Gastrocnemius medialis (tissue), 4 donors: ENCODE data around the gene LMO7. TPM values are rescaled to one million over a fixed set of nuclear protein-coding genes. Genes with fewer than 3 reads are reported as not detected.
"Not testable (repeated sequence)": the region's sequence is repeated elsewhere in the genome, so short reads cannot be mapped to it uniquely, and the experiment has no call there.

Experiments used
- ATAC-seq, 2 donors: fragments of 150-250 bp; one replicate each; pipeline ENCODE4 v1.9.1; 2016
- DNase-seq, 2 donors: peaks; one replicate each; pipeline ENCODE4 v3.0.0-alpha.2; 2019
- H3K27ac ChIP-seq, 4 donors: fragments of 200-600 bp; sonication (generic); 1 replicate in 1 of 4; 2 replicates in 3 of 4; pipeline ENCODE4 v1.5.1; 2016 to 2018; ENCODE audit warnings: mild to moderate bottlenecking in 2 of 4, moderate library complexity in 1 of 4
- H3K27me3 ChIP-seq, 3 donors: fragments of 200-600 bp; sonication (generic) in 2 of 3; 1 replicate in 1 of 3; 2 replicates in 2 of 3; pipeline versions ENCODE4 v1.5.1 to v1.6.0; 2016 to 2019; ENCODE audit warnings: mild to moderate bottlenecking in 1 of 3, moderate library complexity in 1 of 3
- H3K36me3 ChIP-seq, 2 donors: fragments of 200-600 bp; sonication (generic) in 1 of 2; one replicate each; pipeline ENCODE4 v1.5.1; 2017 to 2018
- H3K4me1 ChIP-seq, 2 donors: fragments of 200-600 bp; sonication (generic) in 1 of 2; one replicate each; pipeline ENCODE4 v1.5.1; 2016 to 2017; ENCODE audit warnings: mild to moderate bottlenecking in 2 of 2
- H3K4me3 ChIP-seq, 4 donors: fragments of 200-600 bp; sonication (generic) in 3 of 4; 1 replicate in 1 of 4; 2 replicates in 3 of 4; pipeline ENCODE4 v1.5.1; 2016 to 2019; ENCODE audit warnings: mild to moderate bottlenecking in 2 of 4
- H3K9me3 ChIP-seq, 3 donors: fragments of 200-600 bp; sonication (generic) in 2 of 3; 1 replicate in 1 of 3; 2 replicates in 2 of 3; pipeline ENCODE4 v1.5.1; 2016 to 2019
- POLR2A ChIP-seq, 2 donors: fragments of 450-650 bp; IDR thresholded peaks; one replicate each; pipeline ENCODE4 v1.6.1; 2017; ENCODE audit warnings: antibody characterized with exemption in 2 of 2, mild to moderate bottlenecking in 2 of 2, moderate library complexity in 2 of 2
- in situ Hi-C, 4 donors: fragments of 200-750 bp; cut with MboI; loops; one replicate each; pipeline versions ENCODE4 v1.15.0 to v1.8.0; 2017; ENCODE audit warnings: low sequenced_read_pairs in 4 of 4
- intact Hi-C: fragments of 100-400 bp; cut with DNase I; formaldehyde crosslinking; loops from one replicate; pipeline ENCODE4 v1.15.1; 2023; ENCODE audit warnings: low total_unique reads
- total RNA-seq, 4 donors: library from RNA; depleted of rRNA; stranded (reverse); fragments of >200 nt; gene quantifications; one replicate each; pipeline versions ENCODE4 v1.1.0 to v1.2.3, GENCODE V29; 2016
- TF ChIP-seq, protein P1 (sequence below), 5 experiments: fragments of 450-650 bp in 3 of 5; fragments of 200-600 bp in 2 of 5; sonication (generic) in 2 of 5; IDR thresholded peaks in 4 of 5; conservative IDR thresholded peaks in 1 of 5; 1 replicate in 4 of 5; 2 replicates in 1 of 5; pipeline ENCODE4 v1.5.1; 2016 to 2019; ENCODE audit warnings: antibody characterized with exemption in 5 of 5, mild to moderate bottlenecking in 3 of 5, moderate library complexity in 3 of 5

LMO7 gene
- total RNA-seq, 4 donors from 2014 or later = 68.3 to 134 (median 95.9) TPM

DNA sequence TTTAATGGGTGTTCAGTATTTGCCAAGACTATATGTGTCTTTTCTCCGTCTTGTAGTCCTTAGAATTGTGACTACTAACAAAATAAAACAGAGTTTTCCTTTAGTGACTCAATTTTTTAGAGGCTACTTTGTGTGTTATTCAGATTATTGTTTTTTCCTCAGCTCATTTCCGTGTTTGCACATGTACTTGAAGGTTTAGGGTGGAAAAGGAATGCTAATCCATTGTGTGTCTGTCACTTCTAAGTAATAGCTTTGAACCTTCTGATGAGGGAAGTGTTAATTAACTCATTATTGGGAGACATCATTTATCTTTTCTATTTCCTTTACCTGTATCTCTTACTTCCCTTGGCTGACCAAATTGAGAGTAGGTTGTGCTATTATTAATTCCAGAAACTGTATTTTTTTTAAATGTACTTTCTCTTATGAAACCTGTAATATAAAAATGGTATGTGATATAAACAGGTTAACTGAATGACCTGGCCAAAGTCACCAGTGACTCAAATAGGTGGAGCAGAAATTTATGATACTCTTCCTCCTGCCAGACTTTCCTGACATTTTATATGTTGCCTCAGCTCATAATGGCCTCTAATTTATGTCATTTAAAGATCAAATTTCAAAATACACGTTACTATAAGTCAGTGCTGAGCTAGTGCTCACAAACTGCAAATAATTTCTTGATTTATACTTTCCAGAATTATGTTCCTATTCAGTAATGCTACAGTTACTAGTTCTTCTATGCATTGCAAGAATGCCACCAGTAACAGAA, 88.8 kb downstream of the LMO7 start:
- ATAC-seq (no peak), DNase-seq (no peak)
- no peaks in the 10 kb centered on the region for H3K9me3 ChIP-seq
- H3K4me3 ChIP-seq = no peak overlapping the region
- H3K36me3 ChIP-seq = no peaks in the 10 kb centered on the region
- intact Hi-C loops (no loop called here), in situ Hi-C loops (loop anchor here in 1 of 4 donors (25.0 kb wide), 1 partner anchor 112 kb away; no protein-coding TSS in a partner anchor)
- H3K27me3 ChIP-seq = no peaks in the 10 kb centered on the region
- no peak for TF ChIP-seq POLR2A (IDR thresholded peaks at IDR 0.05)
- TF ChIP-seq, protein P1, sequence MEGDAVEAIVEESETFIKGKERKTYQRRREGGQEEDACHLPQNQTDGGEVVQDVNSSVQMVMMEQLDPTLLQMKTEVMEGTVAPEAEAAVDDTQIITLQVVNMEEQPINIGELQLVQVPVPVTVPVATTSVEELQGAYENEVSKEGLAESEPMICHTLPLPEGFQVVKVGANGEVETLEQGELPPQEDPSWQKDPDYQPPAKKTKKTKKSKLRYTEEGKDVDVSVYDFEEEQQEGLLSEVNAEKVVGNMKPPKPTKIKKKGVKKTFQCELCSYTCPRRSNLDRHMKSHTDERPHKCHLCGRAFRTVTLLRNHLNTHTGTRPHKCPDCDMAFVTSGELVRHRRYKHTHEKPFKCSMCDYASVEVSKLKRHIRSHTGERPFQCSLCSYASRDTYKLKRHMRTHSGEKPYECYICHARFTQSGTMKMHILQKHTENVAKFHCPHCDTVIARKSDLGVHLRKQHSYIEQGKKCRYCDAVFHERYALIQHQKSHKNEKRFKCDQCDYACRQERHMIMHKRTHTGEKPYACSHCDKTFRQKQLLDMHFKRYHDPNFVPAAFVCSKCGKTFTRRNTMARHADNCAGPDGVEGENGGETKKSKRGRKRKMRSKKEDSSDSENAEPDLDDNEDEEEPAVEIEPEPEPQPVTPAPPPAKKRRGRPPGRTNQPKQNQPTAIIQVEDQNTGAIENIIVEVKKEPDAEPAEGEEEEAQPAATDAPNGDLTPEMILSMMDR (IDR thresholded peaks at IDR 0.05 in 4 of 5, conservative IDR thresholded peaks at IDR 0.05 in 1 of 5) = no peak
- H3K4me1 ChIP-seq = peaks cover 0 to 15% of the 10 kb centered on the region in 2 donors
- H3K27ac ChIP-seq = no peak overlapping the region

DNA sequence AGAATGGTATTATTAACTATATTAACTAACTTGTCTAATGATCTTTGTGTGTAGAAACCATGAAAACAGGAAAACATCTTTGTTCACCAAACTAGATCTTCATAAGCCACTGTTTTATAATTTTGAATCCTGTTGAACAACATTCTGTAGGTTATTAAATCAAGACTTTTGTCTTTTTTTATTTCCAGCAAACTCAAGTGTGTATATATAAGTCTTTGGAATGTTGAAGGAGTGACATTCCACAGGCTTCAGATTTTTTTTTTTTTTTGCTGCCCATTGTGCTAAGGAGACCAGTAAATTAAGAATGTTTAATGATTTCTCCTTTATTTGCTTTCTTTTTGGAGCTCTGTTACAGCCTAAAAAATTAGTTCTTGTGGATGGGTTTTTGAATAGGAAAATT, 89.6 kb downstream of the LMO7 start:
- ATAC-seq (no peak), DNase-seq (no peak)
- intact Hi-C loops (no loop called here), in situ Hi-C loops (no loop called here)
- peaks cover 0 to 15% of the 10 kb centered on the region in 2 donors for H3K4me1 ChIP-seq
- no peak overlapping the region for H3K4me3 ChIP-seq
- H3K27ac ChIP-seq = no peak overlapping the region
- H3K9me3 ChIP-seq = no peaks in the 10 kb centered on the region
- no peaks in the 10 kb centered on the region for H3K27me3 ChIP-seq
- H3K36me3 ChIP-seq = no peaks in the 10 kb centered on the region
- no peak for TF ChIP-seq POLR2A (IDR thresholded peaks at IDR 0.05)
- TF ChIP-seq, protein P1 (IDR thresholded peaks at IDR 0.05 in 4 of 5, conservative IDR thresholded peaks at IDR 0.05 in 1 of 5) = no peak

DNA sequence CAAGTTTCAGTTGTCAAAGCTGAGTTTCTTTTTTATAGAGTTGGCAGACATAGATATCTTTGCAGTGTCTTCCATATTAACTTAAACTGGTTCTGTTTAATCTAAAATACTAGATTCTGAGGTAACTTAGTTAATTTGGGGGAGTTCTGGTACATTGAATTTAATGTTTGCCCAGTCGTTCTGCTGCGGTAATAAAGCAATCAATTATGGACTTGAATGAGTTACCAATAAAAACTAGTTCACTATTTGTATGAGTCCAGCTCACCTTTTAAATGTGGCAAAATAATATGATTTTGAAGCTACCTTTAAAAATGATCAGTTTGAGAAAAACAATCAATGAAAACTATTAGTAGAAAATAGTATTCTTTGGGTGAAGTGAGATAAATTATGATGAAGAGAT, 90.2 kb downstream of the LMO7 start:
- intact Hi-C loops = no loop called here
- no peak for ATAC-seq
- TF ChIP-seq POLR2A (IDR thresholded peaks at IDR 0.05) = no peak
- TF ChIP-seq, protein P1 (IDR thresholded peaks at IDR 0.05 in 4 of 5, conservative IDR thresholded peaks at IDR 0.05 in 1 of 5) = no peak

DNA sequence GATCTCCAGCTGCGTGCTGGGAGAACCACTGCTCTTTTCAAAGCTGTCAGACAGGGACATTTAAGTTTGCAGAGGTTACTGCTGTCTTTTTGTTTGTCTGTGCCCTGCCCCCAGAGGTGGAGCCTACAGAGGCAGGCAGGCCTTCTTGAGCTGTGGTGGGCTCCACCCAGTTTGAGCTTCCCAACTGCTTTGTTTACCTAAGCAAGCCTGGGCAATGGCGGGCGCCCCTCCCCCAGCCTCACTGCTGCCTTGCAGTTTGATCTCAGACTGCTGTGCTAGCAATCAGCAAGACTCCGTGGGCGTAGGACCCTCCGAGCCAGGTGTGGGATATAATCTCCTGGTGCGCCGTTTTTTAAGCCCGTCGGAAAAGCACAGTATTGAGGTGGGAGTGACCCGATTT, 97.0 kb downstream of the LMO7 start:
- H3K4me3 ChIP-seq, H3K9me3 ChIP-seq, intact Hi-C loops, in situ Hi-C loops, ATAC-seq, DNase-seq, H3K27me3 ChIP-seq, H3K4me1 ChIP-seq, H3K27ac ChIP-seq, H3K36me3 ChIP-seq: not testable (repeated sequence)

More for the DNA sequence above, 90.2 kb downstream of the LMO7 start:
- Histone ChIP-seq H3K36me3 (no peaks in the 10 kb centered on the region), H3K4me1 (peaks cover 0 to 15% of the 10 kb centered on the region in 2 donors), H3K27me3 (no peaks in the 10 kb centered on the region), H3K4me3 (no peak overlapping the region), H3K27ac (no peak overlapping the region), H3K9me3 (no peaks in the 10 kb centered on the region)
- DNase-seq = no peak
- in situ Hi-C loops = no loop called here

DNA sequence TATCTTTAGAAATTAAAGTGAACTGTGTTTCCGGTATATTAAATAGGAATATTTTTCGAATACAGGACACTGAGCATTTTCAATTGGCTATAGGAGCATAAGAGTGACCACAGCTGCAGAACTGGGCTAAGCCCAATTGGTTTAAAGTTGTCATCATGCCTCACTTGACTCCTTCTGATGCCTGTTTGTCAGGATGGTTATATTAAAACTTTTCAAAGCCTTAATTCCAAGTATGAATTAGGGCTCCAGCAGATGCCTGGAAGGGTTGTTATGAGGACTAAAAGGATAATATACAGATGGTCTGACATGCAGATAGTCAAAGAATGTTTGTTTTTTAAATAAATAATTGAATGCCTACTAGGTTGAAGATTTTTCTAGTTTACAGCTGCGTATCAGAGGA, 100.0 kb downstream of the LMO7 start:
- Histone ChIP-seq H3K27ac (no peak overlapping the region), H3K9me3 (no peaks in the 10 kb centered on the region), H3K4me3 (no peak overlapping the region), H3K36me3 (no peaks in the 10 kb centered on the region), H3K4me1 (peaks cover 0 to 18% of the 10 kb centered on the region in 2 donors), H3K27me3 (no peaks in the 10 kb centered on the region)
- in situ Hi-C loops (no loop called here), intact Hi-C loops (no loop called here)
- no peak for ATAC-seq
- no peak for DNase-seq
- TF ChIP-seq, protein P1 (IDR thresholded peaks at IDR 0.05 in 4 of 5, conservative IDR thresholded peaks at IDR 0.05 in 1 of 5) = no peak
- no peak for TF ChIP-seq POLR2A (IDR thresholded peaks at IDR 0.05)
